T-helper 17 cell (primary cell): ENCODE measurements around the gene FAM25A. TPM values are rescaled to one million over a fixed set of nuclear protein-coding genes. Genes with fewer than 3 reads are reported as not detected.
"Not testable (repeated sequence)": the region's sequence is repeated elsewhere in the genome, so short reads cannot be mapped to it uniquely, and the experiment has no call there.

Experiments used
- ATAC-seq: fragments of 150-1000 bp; cut with Tn5 transposase; 2 replicates; pipeline ENCODE4 v1.10.0; 2021; ENCODE audit warnings: mild to moderate bottlenecking, moderate library complexity
- DNase-seq, 3 donors: peaks; one replicate each; pipeline versions ENCODE4 v3.0.0 to v3.0.0-alpha.2; 2020 to 2021
- H3K9me3 ChIP-seq: one replicate; pipeline ENCODE4 v1.7.0; 2013; ENCODE audit warnings: low read length, mild to moderate bottlenecking; ENCODE audit not compliant: control insufficient read depth, poor library complexity, severe bottlenecking
- H3K27ac Mint-ChIP-seq: one replicate; pipeline ENCODE4 v1.8.0; 2022; ENCODE audit warnings: mild to moderate bottlenecking, moderate library complexity, mixed read lengths
- H3K27me3 Mint-ChIP-seq: one replicate; pipeline ENCODE4 v1.8.0; 2022; ENCODE audit warnings: mixed read lengths
- H3K36me3 Mint-ChIP-seq: one replicate; pipeline ENCODE4 v1.8.0; 2022; ENCODE audit warnings: low read depth, mixed read lengths
- H3K4me1 Mint-ChIP-seq: one replicate; pipeline ENCODE4 v1.8.0; 2022; ENCODE audit warnings: mild to moderate bottlenecking, mixed read lengths
- H3K4me3 Mint-ChIP-seq: one replicate; pipeline ENCODE4 v1.8.0; 2022; ENCODE audit warnings: mild to moderate bottlenecking, moderate library complexity, mixed read lengths
- total RNA-seq, 4 donors: library from RNA in 2 of 4; stranded (reverse) in 2 of 4; gene quantifications; one replicate each; pipeline ENCODE4 v1.2.3 and lab custom pipeline; 2022 to 2026

The FAM25A gene
- total RNA-seq (not detected), total RNA-seq (lab: John Stamatoyannopoulos, UW) (0 reads per million in 2 donors)

- H3K4me3 Mint-ChIP-seq, DNase-seq, H3K27ac Mint-ChIP-seq, ATAC-seq, H3K27me3 Mint-ChIP-seq, H3K4me1 Mint-ChIP-seq, H3K36me3 Mint-ChIP-seq, H3K9me3 ChIP-seq: not testable (repeated sequence)
These were observed at the start of gene FAM25A for GRCh38 chr10:87020056-87020455. Gene FAM25A (plus strand): TSS chr10:87020294. CDS start chr10:87020325, 31 bp downstream.

- no peak for ATAC-seq
- H3K9me3 ChIP-seq, result no peaks in the 10 kb centered on the region
- Mint-ChIP-seq H3K27me3 (no peaks in the 10 kb centered on the region), H3K36me3 (no peaks in the 10 kb centered on the region), H3K4me1 (peaks cover 29% of the 10 kb centered on the region), H3K27ac (peak overlapping the region; percentile 96), H3K4me3 (peak overlapping the region; percentile 87)
- DNase-seq, result no peak
These were observed 49.2 kb upstream of the FAM25A start for GRCh38 chr10:86970982-86971231.

GRCh38 chr10:86971232-86971991 lies 48.7 kb upstream of the FAM25A start:
- Mint-ChIP-seq H3K27me3 (no peaks in the 10 kb centered on the region), H3K27ac (peak overlapping the region; percentile 96), H3K4me1 (peaks cover 25% of the 10 kb centered on the region), H3K36me3 (no peaks in the 10 kb centered on the region), H3K4me3 (peak overlapping the region; percentile 87)
- peak; percentile 90 to 92 (median 91) for DNase-seq
- no peaks in the 10 kb centered on the region for H3K9me3 ChIP-seq
- peak; percentile 91 for ATAC-seq

- Mint-ChIP-seq H3K4me1 (peaks cover 24% of the 10 kb centered on the region), H3K27ac (peak overlapping the region; percentile 96)
These were observed 47.3 kb upstream of the FAM25A start for GRCh38 chr10:86972613-86973380.

GRCh38 chr10:86974484-86974883 lies 45.6 kb upstream of the FAM25A start:
- ATAC-seq (no peak), DNase-seq (no peak)
- Mint-ChIP-seq H3K4me3 (no peak overlapping the region), H3K27me3 (no peaks in the 10 kb centered on the region), H3K27ac (peak overlapping the region; percentile 27), H3K4me1 (peaks cover 20% of the 10 kb centered on the region), H3K36me3 (no peaks in the 10 kb centered on the region)
- H3K9me3 ChIP-seq, result no peaks in the 10 kb centered on the region

More at GRCh38 chr10:86972613-86973380, 47.3 kb upstream of the FAM25A start:
- H3K9me3 ChIP-seq, result no peaks in the 10 kb centered on the region
- peak overlapping the region; percentile 68 for H3K4me3 Mint-ChIP-seq
- ATAC-seq, result no peak
- H3K27me3 Mint-ChIP-seq, result no peaks in the 10 kb centered on the region
- no peaks in the 10 kb centered on the region for H3K36me3 Mint-ChIP-seq
- DNase-seq, result no peak

- DNase-seq (no peak), ATAC-seq (no peak)
- H3K4me1 Mint-ChIP-seq, result peaks cover 11% of the 10 kb centered on the region
- H3K4me3 Mint-ChIP-seq, result no peak overlapping the region
- no peaks in the 10 kb centered on the region for H3K27me3 Mint-ChIP-seq
- H3K9me3 ChIP-seq, result no peaks in the 10 kb centered on the region
- H3K27ac Mint-ChIP-seq, result peak overlapping the region; percentile 87
- no peaks in the 10 kb centered on the region for H3K36me3 Mint-ChIP-seq
These were observed 43.6 kb upstream of the FAM25A start for GRCh38 chr10:86976362-86977056.

GRCh38 chr10:86978457-86978856 lies 41.6 kb upstream of the FAM25A start:
- not testable (repeated sequence) for H3K4me1 Mint-ChIP-seq, H3K36me3 Mint-ChIP-seq, H3K9me3 ChIP-seq, H3K27me3 Mint-ChIP-seq, H3K4me3 Mint-ChIP-seq, H3K27ac Mint-ChIP-seq, DNase-seq, ATAC-seq

- ATAC-seq (no peak), DNase-seq (no peak)
- H3K4me1 Mint-ChIP-seq, result peaks cover 3% of the 10 kb centered on the region
- no peak overlapping the region for H3K4me3 Mint-ChIP-seq
- no peak overlapping the region for H3K27ac Mint-ChIP-seq
- H3K27me3 Mint-ChIP-seq, result no peaks in the 10 kb centered on the region
- H3K36me3 Mint-ChIP-seq, result no peaks in the 10 kb centered on the region
- H3K9me3 ChIP-seq, result no peaks in the 10 kb centered on the region
These were observed 40.7 kb upstream of the FAM25A start for GRCh38 chr10:86979296-86979818.

- no peaks in the 10 kb centered on the region for H3K27me3 Mint-ChIP-seq
- ATAC-seq, result no peak
- no peak for DNase-seq
- no peaks in the 10 kb centered on the region for H3K36me3 Mint-ChIP-seq
- H3K27ac Mint-ChIP-seq, result no peak overlapping the region
- H3K9me3 ChIP-seq, result no peaks in the 10 kb centered on the region
- no peak overlapping the region for H3K4me3 Mint-ChIP-seq
- H3K4me1 Mint-ChIP-seq, result peaks cover 3% of the 10 kb centered on the region
These were observed 40.1 kb upstream of the FAM25A start for GRCh38 chr10:86979977-86980448.

- not testable (repeated sequence) for H3K4me3 Mint-ChIP-seq, H3K4me1 Mint-ChIP-seq, H3K9me3 ChIP-seq, ATAC-seq, H3K27me3 Mint-ChIP-seq, H3K36me3 Mint-ChIP-seq, H3K27ac Mint-ChIP-seq, DNase-seq
These were observed 39.1 kb upstream of the FAM25A start for GRCh38 chr10:86981020-86981419.

- H3K27ac Mint-ChIP-seq, result no peak overlapping the region
- no peak for DNase-seq
These were observed 38.4 kb upstream of the FAM25A start for GRCh38 chr10:86981716-86982115.

GRCh38 chr10:86984498-86984897 lies 35.6 kb upstream of the FAM25A start:
- H3K9me3 ChIP-seq, H3K4me1 Mint-ChIP-seq, ATAC-seq, H3K27ac Mint-ChIP-seq, H3K4me3 Mint-ChIP-seq, DNase-seq, H3K36me3 Mint-ChIP-seq: not testable (repeated sequence)
- peaks cover 20% of the 10 kb centered on the region for H3K27me3 Mint-ChIP-seq

More at GRCh38 chr10:86981716-86982115, 38.4 kb upstream of the FAM25A start:
- Mint-ChIP-seq H3K4me1 (peaks cover 3% of the 10 kb centered on the region), H3K36me3 (no peaks in the 10 kb centered on the region), H3K27me3 (no peaks in the 10 kb centered on the region), H3K4me3 (no peak overlapping the region)
- no peak for ATAC-seq
- H3K9me3 ChIP-seq, result no peaks in the 10 kb centered on the region

GRCh38 chr10:86988520-86988919 lies 31.6 kb upstream of the FAM25A start:
- H3K9me3 ChIP-seq, result no peaks in the 10 kb centered on the region
- H3K4me1 Mint-ChIP-seq, result no peaks in the 10 kb centered on the region
- no peaks in the 10 kb centered on the region for H3K36me3 Mint-ChIP-seq
- ATAC-seq, result no peak
- H3K27me3 Mint-ChIP-seq, result peaks cover 35% of the 10 kb centered on the region
- no peak overlapping the region for H3K4me3 Mint-ChIP-seq
- H3K27ac Mint-ChIP-seq, result no peak overlapping the region
- no peak for DNase-seq
